Measurements from ENCODE around the gene GABRG3. TPM values are rescaled to one million over a fixed set of nuclear protein-coding genes. Genes with fewer than 3 reads are reported as not detected.

GABRG3 gene
- total and polyA plus RNA-seq, 2 donors (not counting 3 experiments of a cell fraction or from before 2014, with no cell fraction given): not detected

DNA sequence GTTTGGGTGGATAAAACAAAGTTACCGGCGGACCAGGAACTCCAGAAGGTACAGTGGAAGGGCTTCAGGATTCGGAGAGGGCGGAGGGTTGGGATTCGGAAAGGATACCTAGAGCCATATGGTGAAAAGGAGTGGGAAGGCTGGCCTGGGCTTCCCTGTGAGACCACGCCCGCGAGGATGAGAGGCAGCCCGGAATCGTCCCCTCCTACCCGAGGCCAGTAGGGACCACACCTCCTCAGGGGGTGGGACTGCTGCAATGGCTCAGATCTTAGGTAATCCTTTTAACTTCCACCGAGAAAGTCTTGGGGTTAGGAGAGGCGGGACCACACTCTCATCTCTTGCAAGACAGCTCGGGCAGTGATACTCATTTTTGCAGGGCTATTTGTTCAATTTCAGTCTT is 616.8 kb downstream of the GABRG3 start:
- Histone ChIP-seq H3K9me3 (replicated peaks; ENCODE audit: control insufficient read depth, insufficient read depth, low read length) (peaks cover 6% of the 10 kb centered on the region), H3K9ac (replicated peaks; ENCODE audit: extremely low read depth, insufficient read depth, low read length) (no peak overlapping the region), H4K20me1 (replicated peaks; ENCODE audit: control insufficient read depth, extremely low read depth, insufficient read depth, low read length) (no peaks in the 10 kb centered on the region), H2AFZ (ENCODE audit: low read depth, low read length) (no peak overlapping the region), H3K79me2 (ENCODE audit: control insufficient read depth, insufficient read depth, low read length) (no peaks in the 10 kb centered on the region), H3K27me3 (ENCODE audit: control insufficient read depth in 2 of 2, insufficient read depth in 2 of 2, low read length in 2 of 2) (no peaks in the 10 kb centered on the region), H3K4me3 (replicated peaks in 1 of 3; ENCODE audit: insufficient read depth in 1 of 3, low read depth in 1 of 3, low read length in 3 of 3) (no peak overlapping the region), H3K4me1 (ENCODE audit: control insufficient read depth, extremely low read depth, insufficient read depth, low read length) (no peaks in the 10 kb centered on the region), H3K27ac (ENCODE audit: insufficient read depth, low read depth, low read length) (no peak overlapping the region), H3K4me2 (ENCODE audit: insufficient read depth, low read length) (no peak overlapping the region), H3K9me1 (replicated peaks; ENCODE audit: control insufficient read depth, extremely low read depth, insufficient read depth, low read length) (no peaks in the 10 kb centered on the region), H3K36me3 (ENCODE audit: control insufficient read depth in 2 of 2, extremely low read depth in 1 of 2, insufficient read depth in 2 of 2, low read length in 2 of 2) (no peaks in the 10 kb centered on the region)
- TF ChIP-seq POLR2A (IDR thresholded peaks at IDR 0.05; ENCODE audit: low read depth, low read length): no peak
- no peak for TF ChIP-seq POLR2AphosphoS5 (IDR thresholded peaks at IDR 0.05; ENCODE audit: insufficient read depth, low read depth, low read length)
- no peak for TF ChIP-seq FOS (IDR thresholded peaks at IDR 0.05; ENCODE audit: borderline replicate concordance, insufficient read depth, low read length)
- TF ChIP-seq JUN (IDR thresholded peaks at IDR 0.05; ENCODE audit: borderline replicate concordance, insufficient read depth, insufficient read length, low read depth): no peak
- no peak for TF ChIP-seq EZH2 (IDR thresholded peaks at IDR 0.05; ENCODE audit: borderline replicate concordance, low read depth, low read length, severe bottlenecking)
- TF ChIP-seq, protein P1, sequence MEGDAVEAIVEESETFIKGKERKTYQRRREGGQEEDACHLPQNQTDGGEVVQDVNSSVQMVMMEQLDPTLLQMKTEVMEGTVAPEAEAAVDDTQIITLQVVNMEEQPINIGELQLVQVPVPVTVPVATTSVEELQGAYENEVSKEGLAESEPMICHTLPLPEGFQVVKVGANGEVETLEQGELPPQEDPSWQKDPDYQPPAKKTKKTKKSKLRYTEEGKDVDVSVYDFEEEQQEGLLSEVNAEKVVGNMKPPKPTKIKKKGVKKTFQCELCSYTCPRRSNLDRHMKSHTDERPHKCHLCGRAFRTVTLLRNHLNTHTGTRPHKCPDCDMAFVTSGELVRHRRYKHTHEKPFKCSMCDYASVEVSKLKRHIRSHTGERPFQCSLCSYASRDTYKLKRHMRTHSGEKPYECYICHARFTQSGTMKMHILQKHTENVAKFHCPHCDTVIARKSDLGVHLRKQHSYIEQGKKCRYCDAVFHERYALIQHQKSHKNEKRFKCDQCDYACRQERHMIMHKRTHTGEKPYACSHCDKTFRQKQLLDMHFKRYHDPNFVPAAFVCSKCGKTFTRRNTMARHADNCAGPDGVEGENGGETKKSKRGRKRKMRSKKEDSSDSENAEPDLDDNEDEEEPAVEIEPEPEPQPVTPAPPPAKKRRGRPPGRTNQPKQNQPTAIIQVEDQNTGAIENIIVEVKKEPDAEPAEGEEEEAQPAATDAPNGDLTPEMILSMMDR (IDR thresholded peaks at IDR 0.05; ENCODE audit: extremely low read depth in 1 of 2, insufficient read depth in 1 of 2, low read depth in 1 of 2, low read length in 2 of 2): no peak
- TF ChIP-seq GATA2 (IDR thresholded peaks at IDR 0.05; ENCODE audit: insufficient read depth, insufficient read length, low read depth, low read length): no peak
- no peak for TF ChIP-seq MYC (IDR thresholded peaks at IDR 0.05; ENCODE audit: low read depth, low read length)
- TF ChIP-seq, protein P2, sequence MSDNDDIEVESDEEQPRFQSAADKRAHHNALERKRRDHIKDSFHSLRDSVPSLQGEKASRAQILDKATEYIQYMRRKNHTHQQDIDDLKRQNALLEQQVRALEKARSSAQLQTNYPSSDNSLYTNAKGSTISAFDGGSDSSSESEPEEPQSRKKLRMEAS (IDR thresholded peaks at IDR 0.05; ENCODE audit: insufficient read depth, insufficient read length): no peak
- POLR2A ChIA-PET: no interaction called here
- DNase-seq (ENCODE audit: low read depth, low spot score) (no peak), FAIRE-seq (no peak)
- dilution Hi-C loops (cut with MboI; ENCODE audit: extremely low pct_ligation_motif_present, low sequenced_read_pairs): no loop called here
- intact Hi-C loops (cut with micrococcal nuclease): no loop called here
- BruUV-seq (replicated peaks): no TSS peak
- CTCF ChIA-PET: no interaction called here

Data from endothelial cell of umbilical vein (primary cell).